Activated B cell treated with CpG ODN at 0.5 μM for 24 hours (primary cell): ENCODE results near the gene AKAP13. TPM values are rescaled to one million over a fixed set of nuclear protein-coding genes. Genes with fewer than 3 reads are reported as not detected.

ENCODE experiments used
- ATAC-seq: fragments of 200-7000 bp; cut with Tn5 transposase; one replicate; pipeline ENCODE4 v1.10.0; 2021; ENCODE audit warnings: low read depth, mild to moderate bottlenecking, moderate library complexity
- CTCF ChIA-PET: fragments of 350-600 bp; sonication (Branson Sonifier 250); formaldehyde crosslinking; loops from one replicate; lab custom pipeline; 2021; ENCODE audit warnings: antibody characterized with exemption; lab: Charles Lee
- POLR2A ChIA-PET: fragments of 350-600 bp; sonication (Branson Sonifier 250); formaldehyde crosslinking; loops from one replicate; lab custom pipeline; 2021; ENCODE audit warnings: antibody characterized with exemption; lab: Charles Lee
- DNase-seq: peaks from one replicate; pipeline ENCODE4 v3.0.0; 2022
- H3K27ac Mint-ChIP-seq: one replicate; pipeline ENCODE4 v1.8.0; 2020; ENCODE audit warnings: mixed read lengths
- H3K27me3 Mint-ChIP-seq: one replicate; pipeline ENCODE4 v1.8.0; 2021; ENCODE audit warnings: mixed read lengths
- H3K36me3 Mint-ChIP-seq: one replicate; pipeline ENCODE4 v1.8.0; 2021; ENCODE audit warnings: low read depth, mixed read lengths
- H3K4me1 Mint-ChIP-seq: one replicate; pipeline ENCODE4 v1.8.0; 2021; ENCODE audit warnings: mixed read lengths
- H3K4me3 Mint-ChIP-seq: one replicate; pipeline ENCODE4 v1.8.0; 2020; ENCODE audit warnings: mild to moderate bottlenecking, mixed read lengths
- H3K9me3 Mint-ChIP-seq: one replicate; pipeline ENCODE4 v1.8.0; 2020; ENCODE audit warnings: mixed read lengths
- CTCF ChIP-seq: fragments of 200-600 bp; IDR thresholded peaks from one replicate; pipeline ENCODE4 v1.8.0; 2022; ENCODE audit warnings: antibody characterized with exemption, mild to moderate bottlenecking
- intact Hi-C: fragments of 100-400 bp; cut with micrococcal nuclease; formaldehyde crosslinking; loops from one replicate; pipeline ENCODE4 v1.15.1; 2024
- total RNA-seq: library from RNA; stranded (reverse); gene quantifications from 2 replicates; pipeline ENCODE4 v1.2.3, GENCODE V29; 2022

The AKAP13 gene
- total RNA-seq, 1 donor from 2014 or later: 290 TPM

GRCh38 chr15:85563731-85564130, 183.3 kb downstream of the AKAP13 start:
- H3K9me3 Mint-ChIP-seq: no peaks in the 10 kb centered on the region
- POLR2A ChIA-PET: no interaction called here
- CTCF ChIA-PET: no interaction called here
- no peak for ATAC-seq
- no peak for TF ChIP-seq CTCF
- peaks cover 36% of the 10 kb centered on the region for H3K36me3 Mint-ChIP-seq
- intact Hi-C loops: no loop called here
- H3K4me1 Mint-ChIP-seq: peaks cover 5% of the 10 kb centered on the region
- no peaks in the 10 kb centered on the region for H3K27me3 Mint-ChIP-seq
- H3K4me3 Mint-ChIP-seq: no peak overlapping the region
- no peak for DNase-seq
- H3K27ac Mint-ChIP-seq: no peak overlapping the region

- H3K27me3 Mint-ChIP-seq: no peaks in the 10 kb centered on the region
- no peak overlapping the region for H3K27ac Mint-ChIP-seq
These were observed 184.3 kb downstream of the AKAP13 start for GRCh38 chr15:85564686-85565085.

GRCh38 chr15:85568261-85568808, 187.9 kb downstream of the AKAP13 start:
- H3K36me3 Mint-ChIP-seq: peaks cover 31% of the 10 kb centered on the region
- no peak overlapping the region for H3K27ac Mint-ChIP-seq
- intact Hi-C loops: no loop called here
- H3K27me3 Mint-ChIP-seq: no peaks in the 10 kb centered on the region
- H3K4me1 Mint-ChIP-seq: peaks cover 29% of the 10 kb centered on the region
- CTCF ChIA-PET: interaction anchor here (0.9 kb wide), 1 partner anchor 9 kb away, joined by 3 read pairs; no protein-coding TSS in a partner anchor
- ATAC-seq: no peak
- TF ChIP-seq CTCF: no peak
- DNase-seq: no peak
- POLR2A ChIA-PET: no interaction called here
- H3K9me3 Mint-ChIP-seq: no peaks in the 10 kb centered on the region
- H3K4me3 Mint-ChIP-seq: no peak overlapping the region

More at GRCh38 chr15:85564686-85565085, 184.3 kb downstream of the AKAP13 start:
- no peak for TF ChIP-seq CTCF
- POLR2A ChIA-PET: no interaction called here
- ATAC-seq (no peak), DNase-seq (no peak)
- H3K4me1 Mint-ChIP-seq: peaks cover 9% of the 10 kb centered on the region
- H3K4me3 Mint-ChIP-seq: no peak overlapping the region
- intact Hi-C loops: no loop called here
- H3K9me3 Mint-ChIP-seq: no peaks in the 10 kb centered on the region
- H3K36me3 Mint-ChIP-seq: peaks cover 31% of the 10 kb centered on the region
- CTCF ChIA-PET: no interaction called here

GRCh38 chr15:85570336-85570735, 189.9 kb downstream of the AKAP13 start:
- Mint-ChIP-seq H3K36me3 (peaks cover 31% of the 10 kb centered on the region), H3K27ac (peak overlapping the region; percentile 62), H3K9me3 (no peaks in the 10 kb centered on the region), H3K27me3 (no peaks in the 10 kb centered on the region), H3K4me3 (no peak overlapping the region), H3K4me1 (peaks cover 34% of the 10 kb centered on the region)
- ChIA-PET CTCF (no interaction called here), POLR2A (no interaction called here)
- TF ChIP-seq CTCF: no peak
- DNase-seq (no peak), ATAC-seq (no peak)
- intact Hi-C loops: no loop called here

- no peaks in the 10 kb centered on the region for H3K9me3 Mint-ChIP-seq
- POLR2A ChIA-PET: no interaction called here
These were observed 191.4 kb downstream of the AKAP13 start for GRCh38 chr15:85571780-85572179.

More at GRCh38 chr15:85571780-85572179, 191.4 kb downstream of the AKAP13 start:
- ATAC-seq (no peak), DNase-seq (no peak)
- Mint-ChIP-seq H3K36me3 (peaks cover 42% of the 10 kb centered on the region), H3K27me3 (no peaks in the 10 kb centered on the region), H3K27ac (peak overlapping the region; percentile 46), H3K4me1 (peaks cover 38% of the 10 kb centered on the region), H3K4me3 (no peak overlapping the region)
- no peak for TF ChIP-seq CTCF
- intact Hi-C loops: no loop called here
- CTCF ChIA-PET: no interaction called here
